MCF 10A (cell line): ENCODE measurements around the gene SLC6A19. TPM values are rescaled to one million over a fixed set of nuclear protein-coding genes. Genes with fewer than 3 reads are reported as not detected.

ENCODE experiments used
- BruUV-seq: library from RNA; stranded (reverse); fragments of 400-500 nt; replicated peaks from 2 replicates; lab custom pipeline; 2021; lab: Mats Ljungman, UMichigan
- CTCF ChIA-PET: fragments of 300-600 bp; sonication (Branson Sonifier 250); formaldehyde crosslinking; extraction: SDS; loops from one replicate; lab custom pipeline; 2021; ENCODE audit warnings: antibody characterized with exemption, inconsistent platforms; lab: Yijun Ruan, JAX
- POLR2A ChIA-PET: fragments of 300-600, 350-650 bp; sonication (Branson Sonifier 250); formaldehyde crosslinking; extraction: SDS; loops from one replicate; lab custom pipeline; 2020; ENCODE audit warnings: antibody characterized with exemption, inconsistent platforms; lab: Yijun Ruan, JAX
- DNase-seq: peaks from one replicate; pipeline ENCODE4 v3.0.0-alpha.2; 2018; ENCODE audit not compliant: unreplicated experiment
- H3K27ac Mint-ChIP-seq: one replicate; pipeline ENCODE4 v1.8.0; 2022; ENCODE audit warnings: mild to moderate bottlenecking, low read depth, mixed read lengths; ENCODE audit not compliant: unreplicated experiment
- H3K27me3 Mint-ChIP-seq: one replicate; pipeline ENCODE4 v1.8.0; 2022; ENCODE audit warnings: mixed read lengths; ENCODE audit not compliant: insufficient read depth, unreplicated experiment
- H3K36me3 Mint-ChIP-seq: one replicate; pipeline ENCODE4 v1.8.0; 2022; ENCODE audit warnings: mild to moderate bottlenecking, moderate library complexity, mixed read lengths; ENCODE audit not compliant: insufficient read depth, unreplicated experiment
- H3K4me1 Mint-ChIP-seq: one replicate; pipeline ENCODE4 v1.8.0; 2022; ENCODE audit warnings: mixed read lengths; ENCODE audit not compliant: insufficient read depth, unreplicated experiment
- H3K4me3 Mint-ChIP-seq: one replicate; pipeline ENCODE4 v1.8.0; 2022; ENCODE audit warnings: mild to moderate bottlenecking, moderate library complexity, mixed read lengths; ENCODE audit not compliant: unreplicated experiment
- H3K9me3 Mint-ChIP-seq: one replicate; pipeline ENCODE4 v1.8.0; 2022; ENCODE audit warnings: mixed read lengths; ENCODE audit not compliant: unreplicated experiment
- intact Hi-C: fragments of 100-400 bp; cut with micrococcal nuclease; formaldehyde crosslinking; loops from 2 replicates; pipeline ENCODE4 v1.14.1; 2022
- total RNA-seq: library from RNA; stranded (reverse); gene quantifications from 2 replicates; pipeline ENCODE4 v1.2.3, GENCODE V29; 2022
- TF ChIP-seq, protein P1 (sequence below): fragments of 200-600 bp; IDR thresholded peaks from one replicate; pipeline ENCODE4 v1.8.0; 2022; ENCODE audit warnings: antibody characterized with exemption, mild to moderate bottlenecking; ENCODE audit not compliant: unreplicated experiment

The SLC6A19 gene
- total RNA-seq, 1 experiment from 2014 or later: not detected

GRCh38 chr5:1216211-1216917 lies 15.0 kb downstream of the SLC6A19 start:
- no peaks in the 10 kb centered on the region for H3K36me3 Mint-ChIP-seq
- no peak overlapping the region for H3K4me3 Mint-ChIP-seq
- H3K27ac Mint-ChIP-seq: no peak overlapping the region
- no TSS peak for BruUV-seq
- ChIA-PET POLR2A (no interaction called here), CTCF (no interaction called here)
- H3K4me1 Mint-ChIP-seq: no peaks in the 10 kb centered on the region
- intact Hi-C loops: no loop called here
- H3K9me3 Mint-ChIP-seq: no peaks in the 10 kb centered on the region
- no peak for DNase-seq
- TF ChIP-seq, protein P1, sequence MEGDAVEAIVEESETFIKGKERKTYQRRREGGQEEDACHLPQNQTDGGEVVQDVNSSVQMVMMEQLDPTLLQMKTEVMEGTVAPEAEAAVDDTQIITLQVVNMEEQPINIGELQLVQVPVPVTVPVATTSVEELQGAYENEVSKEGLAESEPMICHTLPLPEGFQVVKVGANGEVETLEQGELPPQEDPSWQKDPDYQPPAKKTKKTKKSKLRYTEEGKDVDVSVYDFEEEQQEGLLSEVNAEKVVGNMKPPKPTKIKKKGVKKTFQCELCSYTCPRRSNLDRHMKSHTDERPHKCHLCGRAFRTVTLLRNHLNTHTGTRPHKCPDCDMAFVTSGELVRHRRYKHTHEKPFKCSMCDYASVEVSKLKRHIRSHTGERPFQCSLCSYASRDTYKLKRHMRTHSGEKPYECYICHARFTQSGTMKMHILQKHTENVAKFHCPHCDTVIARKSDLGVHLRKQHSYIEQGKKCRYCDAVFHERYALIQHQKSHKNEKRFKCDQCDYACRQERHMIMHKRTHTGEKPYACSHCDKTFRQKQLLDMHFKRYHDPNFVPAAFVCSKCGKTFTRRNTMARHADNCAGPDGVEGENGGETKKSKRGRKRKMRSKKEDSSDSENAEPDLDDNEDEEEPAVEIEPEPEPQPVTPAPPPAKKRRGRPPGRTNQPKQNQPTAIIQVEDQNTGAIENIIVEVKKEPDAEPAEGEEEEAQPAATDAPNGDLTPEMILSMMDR: no peak
- no peaks in the 10 kb centered on the region for H3K27me3 Mint-ChIP-seq

DNA sequence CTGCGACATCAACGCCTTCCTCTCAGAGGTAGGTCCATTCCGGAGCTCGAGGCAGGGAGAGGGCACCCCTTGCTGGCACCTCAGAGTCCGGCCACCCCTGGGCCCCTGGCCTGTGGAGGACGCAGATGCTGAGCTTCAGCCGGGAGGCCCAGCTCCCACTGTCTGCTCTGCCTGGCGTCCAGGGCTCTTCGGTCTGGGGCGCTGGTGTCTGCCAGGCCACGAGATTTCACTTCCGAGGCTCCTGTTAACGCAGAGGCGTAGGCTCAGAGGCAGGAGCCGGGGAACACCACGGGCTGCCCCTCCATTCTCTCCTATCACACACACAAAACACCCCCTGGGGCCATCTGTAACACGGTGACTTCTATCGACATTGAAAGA lies 15.5 kb downstream of the SLC6A19 start:
- BruUV-seq: no TSS peak
- ChIA-PET CTCF (no interaction called here), POLR2A (no interaction called here)
- H3K36me3 Mint-ChIP-seq: no peaks in the 10 kb centered on the region
- no peak overlapping the region for H3K27ac Mint-ChIP-seq
- H3K27me3 Mint-ChIP-seq: no peaks in the 10 kb centered on the region
- H3K9me3 Mint-ChIP-seq: no peaks in the 10 kb centered on the region
- no peak for DNase-seq
- TF ChIP-seq, protein P1: no peak
- H3K4me3 Mint-ChIP-seq: no peak overlapping the region
- intact Hi-C loops: no loop called here
- no peaks in the 10 kb centered on the region for H3K4me1 Mint-ChIP-seq

GRCh38 chr5:1217596-1218206 lies 16.3 kb downstream of the SLC6A19 start:
- Mint-ChIP-seq H3K9me3 (no peaks in the 10 kb centered on the region), H3K36me3 (no peaks in the 10 kb centered on the region), H3K27ac (no peak overlapping the region), H3K4me1 (no peaks in the 10 kb centered on the region), H3K4me3 (no peak overlapping the region), H3K27me3 (no peaks in the 10 kb centered on the region)
- BruUV-seq: no TSS peak
- ChIA-PET POLR2A (no interaction called here), CTCF (no interaction called here)
- TF ChIP-seq, protein P1: no peak
- intact Hi-C loops: no loop called here
- DNase-seq: no peak

DNA sequence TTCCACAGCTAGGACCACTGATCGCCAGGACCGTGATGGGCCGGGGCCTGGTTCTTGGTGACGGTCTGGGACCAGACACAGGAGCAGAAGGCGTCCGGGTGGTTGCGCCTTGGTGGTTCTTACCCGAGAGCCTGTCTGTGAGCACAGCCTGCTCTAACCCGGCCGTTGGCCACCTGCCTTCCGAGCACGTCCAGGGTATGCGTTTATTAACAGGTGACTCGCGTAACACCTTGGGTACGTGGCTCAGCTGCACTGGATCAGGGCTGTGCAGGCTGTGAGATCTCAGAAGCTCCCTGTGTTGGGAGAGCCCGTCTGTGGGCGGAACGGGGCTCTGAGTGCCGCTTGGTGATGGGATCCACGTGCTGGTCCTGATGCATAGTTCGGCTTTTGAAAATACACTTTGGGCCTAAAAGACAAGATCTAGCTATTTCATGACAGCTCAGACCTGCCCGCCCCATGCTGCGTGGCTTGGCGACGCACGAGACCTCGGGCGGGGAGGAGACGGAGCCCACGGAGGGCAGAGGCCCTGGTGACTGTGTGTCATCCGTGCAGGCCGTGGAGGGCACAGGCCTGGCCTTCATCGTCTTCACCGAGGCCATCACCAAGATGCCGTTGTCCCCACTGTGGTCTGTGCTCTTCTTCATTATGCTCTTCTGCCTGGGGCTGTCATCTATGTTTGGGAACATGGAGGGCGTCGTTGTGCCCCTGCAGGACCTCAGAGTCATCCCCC lies 17.1 kb downstream of the SLC6A19 start:
- ChIA-PET POLR2A (no interaction called here), CTCF (interaction anchor here (0.6 to 0.7 kb wide), 2 partner anchors 409 to 426 kb away, joined by 3 read pairs; no protein-coding TSS in a partner anchor)
- H3K27ac Mint-ChIP-seq: no peak overlapping the region
- TF ChIP-seq, protein P1: no peak
- no peak overlapping the region for H3K4me3 Mint-ChIP-seq
- no peaks in the 10 kb centered on the region for H3K27me3 Mint-ChIP-seq
- no peaks in the 10 kb centered on the region for H3K9me3 Mint-ChIP-seq
- no peaks in the 10 kb centered on the region for H3K36me3 Mint-ChIP-seq
- intact Hi-C loops: no loop called here
- no peak for DNase-seq
- BruUV-seq: no TSS peak
- no peaks in the 10 kb centered on the region for H3K4me1 Mint-ChIP-seq
